ENCODE results near the gene PPP1R13L.
A peak's percentile ranks its signal among the peaks of the same experiment; 100 is the strongest.

PPP1R13L gene

DNA sequence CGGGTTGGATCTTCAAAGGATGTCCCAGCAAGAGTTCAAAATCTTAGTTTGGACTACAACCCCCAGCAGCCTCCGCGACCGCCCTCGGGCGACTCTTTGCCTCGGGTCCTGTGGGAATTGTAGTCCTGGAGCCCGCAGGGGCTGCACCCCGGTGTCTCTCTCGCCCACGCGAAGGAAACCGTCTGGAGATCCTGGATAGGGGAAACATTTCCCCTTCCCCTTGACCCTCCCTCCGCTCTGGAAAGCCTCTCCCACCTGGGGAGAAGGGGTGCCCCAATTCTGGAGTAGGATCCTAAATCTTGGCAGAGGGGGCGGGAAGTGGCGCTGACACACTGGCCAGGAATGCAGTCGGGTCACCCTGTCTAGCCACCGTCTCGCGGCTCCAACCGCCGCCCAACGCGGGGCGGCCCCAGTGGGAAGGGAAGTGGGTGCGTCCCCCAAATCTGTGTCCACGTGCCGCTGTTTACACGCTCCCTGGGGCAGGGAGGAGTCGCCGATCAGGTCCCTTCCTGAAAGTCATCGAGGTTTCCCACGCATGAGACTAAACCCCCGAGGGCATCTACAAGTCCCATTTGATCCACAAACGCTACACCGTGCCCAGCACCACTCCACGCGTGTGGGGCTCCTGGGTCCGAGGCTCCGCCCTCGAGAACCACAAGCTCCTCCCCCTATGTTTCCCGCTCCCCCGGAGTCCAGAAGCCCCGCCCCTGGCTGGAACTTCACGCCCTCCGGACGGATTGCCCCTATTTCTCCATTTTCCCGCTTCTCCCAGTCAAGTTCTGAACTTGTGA lies 761 bp upstream of the PPP1R13L start:
- peak; percentile 77 to 88 for DNase-seq

DNA sequence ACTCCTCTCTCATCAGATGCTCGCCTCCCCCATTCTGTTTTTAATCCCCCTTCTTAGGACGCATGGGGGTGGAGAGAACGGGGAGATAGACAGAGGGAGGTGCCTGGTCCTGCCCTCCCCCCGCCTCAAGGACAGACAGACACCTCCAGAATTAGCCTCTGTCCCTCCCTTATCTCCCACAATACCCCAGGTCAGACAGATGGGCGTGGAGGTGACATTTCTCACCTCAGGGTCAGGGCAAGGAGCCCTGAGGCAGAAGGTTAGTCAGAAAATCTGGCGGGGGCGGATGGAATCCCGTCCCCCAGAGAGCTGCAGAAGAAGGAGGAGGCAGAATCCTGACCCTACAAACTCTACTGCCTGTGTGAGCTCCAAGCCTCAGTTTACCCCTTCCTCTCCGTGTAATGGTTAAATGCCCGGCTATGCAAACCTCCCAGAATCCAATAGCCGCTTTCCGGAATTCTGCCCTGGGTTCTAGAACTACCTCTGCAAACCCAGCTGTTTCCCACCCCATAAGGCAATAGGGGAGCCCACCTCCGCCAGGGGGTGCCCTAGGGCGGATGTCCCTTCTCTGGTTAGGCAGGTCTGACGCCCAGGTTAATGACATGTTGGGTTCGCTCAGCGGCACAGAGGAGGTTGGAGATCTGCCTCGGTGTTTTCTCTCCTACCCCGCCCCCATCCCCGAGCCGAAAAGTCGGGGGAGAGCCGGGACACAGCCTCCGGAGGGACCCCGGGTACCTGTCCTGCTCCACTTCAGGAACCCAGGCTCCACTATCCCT lies 900 bp downstream of the PPP1R13L start:
- DNase-seq, result peak in 1 of 2 experiments; percentile 18

DNA sequence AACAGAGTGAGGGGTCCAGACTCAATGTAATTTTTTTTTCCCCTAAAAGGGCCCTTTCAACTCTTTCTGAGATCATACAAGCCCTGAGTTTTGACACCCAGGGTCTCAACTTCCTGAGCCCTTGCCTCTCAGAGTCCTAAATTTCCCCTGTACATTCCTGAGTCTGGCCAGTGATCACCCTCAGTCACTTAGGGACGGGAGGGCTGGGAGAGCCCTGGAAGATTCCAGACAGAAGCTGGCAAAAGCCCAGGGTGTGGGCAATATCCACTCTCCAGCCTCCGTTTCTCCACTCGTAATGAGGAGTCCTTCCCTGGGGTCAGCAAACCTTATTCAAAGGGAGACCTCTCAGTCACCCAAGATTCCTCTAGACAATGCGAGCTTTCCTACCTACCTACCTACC lies 1.6 kb downstream of the PPP1R13L start:
- no peak for DNase-seq

DNA sequence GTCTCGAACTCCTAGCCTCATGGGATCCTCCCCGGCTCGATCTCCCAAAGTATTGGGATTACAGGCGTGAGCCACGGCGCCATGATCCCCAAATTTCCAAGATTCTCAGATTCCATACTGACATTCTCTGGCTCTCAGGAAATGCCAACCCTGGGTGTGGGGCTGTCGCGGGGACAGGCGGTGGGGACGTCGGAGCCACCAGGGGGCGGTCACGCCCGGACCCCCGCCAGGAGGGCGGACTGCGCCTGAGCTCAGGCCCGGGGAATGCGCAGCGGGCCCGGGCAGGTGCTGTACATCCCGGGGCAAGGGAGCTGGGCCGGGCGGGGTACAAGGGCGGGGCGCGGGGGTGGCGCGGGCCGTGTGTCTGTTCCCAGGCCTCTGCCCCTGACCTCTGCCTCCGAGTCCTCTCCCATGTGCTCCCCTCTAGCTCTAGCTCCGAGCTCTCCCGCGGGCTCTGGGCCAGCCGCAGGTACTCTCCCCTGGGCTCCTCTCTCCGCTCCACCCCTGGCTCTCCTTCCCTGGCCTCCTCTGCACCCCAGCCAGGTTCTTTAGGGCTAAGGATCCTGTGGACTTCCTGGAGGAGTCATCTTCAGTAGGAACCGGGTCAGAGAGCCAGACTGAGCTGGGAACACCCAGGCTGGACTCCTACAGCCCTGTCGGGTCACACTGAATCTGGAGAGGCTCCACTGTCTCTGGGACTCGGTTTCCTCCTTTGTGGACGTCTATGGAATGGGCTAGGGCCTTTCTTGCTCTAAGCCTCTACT lies 2.4 kb downstream of the PPP1R13L start:
- DNase-seq, result no peak

DNA sequence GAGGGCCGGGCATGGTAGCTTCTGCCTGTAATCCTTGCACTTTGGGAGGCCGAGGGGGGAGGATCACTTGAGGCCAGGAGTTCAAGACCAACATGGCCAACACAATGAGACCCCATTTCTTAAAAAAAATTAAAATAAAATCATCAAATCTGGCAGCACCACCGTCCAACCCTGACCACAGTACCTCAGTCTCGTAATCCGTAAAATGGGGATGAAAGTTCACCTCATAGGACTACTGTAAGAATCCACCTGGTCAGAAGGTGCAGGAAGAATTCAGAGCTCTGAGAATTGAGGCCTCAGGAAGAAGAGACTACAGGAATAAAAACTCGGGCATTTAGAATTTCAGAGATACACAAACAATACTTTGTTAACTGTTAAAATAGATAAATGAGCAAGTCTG lies 3.1 kb downstream of the PPP1R13L start:
- DNase-seq, result no peak

DNA sequence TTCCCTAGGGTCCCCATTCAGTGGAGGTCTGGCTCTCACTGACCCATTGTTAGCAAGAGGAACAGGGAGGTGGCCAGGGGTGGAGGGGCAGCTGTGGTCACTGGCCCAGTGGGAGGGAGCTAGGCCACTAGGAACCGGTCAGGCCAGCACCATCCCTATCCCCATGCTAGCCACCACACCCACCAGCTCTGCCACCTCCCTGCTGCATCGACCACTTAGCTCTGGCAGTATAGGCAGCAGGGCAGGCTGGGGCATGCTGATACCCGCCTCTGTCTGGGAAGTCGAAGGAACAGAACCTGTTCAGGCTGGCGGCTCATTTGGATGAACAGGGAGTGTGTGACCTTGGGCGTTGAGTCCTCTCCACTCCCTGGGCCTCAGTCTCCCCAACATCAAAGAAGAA lies 4.7 kb downstream of the PPP1R13L start:
- DNase-seq, result no peak

DNA sequence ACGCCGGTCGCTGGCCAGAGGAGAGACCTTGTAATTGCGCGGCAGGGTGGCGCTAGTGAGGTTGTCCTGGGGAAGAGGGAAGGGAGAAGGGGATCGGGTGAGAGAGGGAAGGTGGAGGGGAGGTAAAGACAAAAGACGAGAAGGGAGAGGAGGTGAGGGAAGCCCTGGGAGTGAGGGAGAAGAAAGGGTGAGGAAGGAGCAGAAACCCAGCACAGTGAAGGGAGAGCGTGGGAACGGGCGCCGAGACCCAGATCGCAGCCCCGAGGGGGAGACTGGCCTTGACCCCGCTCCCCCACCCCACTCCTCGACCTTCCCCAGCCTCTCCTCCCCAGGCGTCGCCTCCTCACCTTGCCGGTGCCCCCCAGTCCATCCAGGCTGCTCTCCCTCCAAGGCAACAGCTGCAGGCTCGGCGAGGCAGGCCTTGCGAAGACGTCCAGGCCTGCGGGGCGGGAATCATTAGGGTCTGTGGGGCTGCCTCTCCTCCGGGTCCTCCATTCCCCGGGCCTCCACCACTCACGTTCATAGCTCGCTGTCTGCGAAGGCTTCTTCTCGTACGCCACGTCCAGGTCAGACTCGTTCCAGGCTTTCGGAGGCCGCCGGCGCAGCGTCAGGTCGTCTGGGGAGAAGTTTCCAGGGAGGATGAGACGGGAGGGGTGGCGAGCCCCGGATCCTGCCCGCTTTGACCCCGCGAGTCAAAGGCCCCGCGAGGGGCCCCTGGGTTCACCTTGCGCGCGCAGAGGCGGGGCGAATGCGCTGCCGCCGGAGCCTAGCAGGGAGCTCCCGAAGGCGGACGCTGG lies 8.8 kb downstream of the PPP1R13L start:
- no peak for DNase-seq

DNA sequence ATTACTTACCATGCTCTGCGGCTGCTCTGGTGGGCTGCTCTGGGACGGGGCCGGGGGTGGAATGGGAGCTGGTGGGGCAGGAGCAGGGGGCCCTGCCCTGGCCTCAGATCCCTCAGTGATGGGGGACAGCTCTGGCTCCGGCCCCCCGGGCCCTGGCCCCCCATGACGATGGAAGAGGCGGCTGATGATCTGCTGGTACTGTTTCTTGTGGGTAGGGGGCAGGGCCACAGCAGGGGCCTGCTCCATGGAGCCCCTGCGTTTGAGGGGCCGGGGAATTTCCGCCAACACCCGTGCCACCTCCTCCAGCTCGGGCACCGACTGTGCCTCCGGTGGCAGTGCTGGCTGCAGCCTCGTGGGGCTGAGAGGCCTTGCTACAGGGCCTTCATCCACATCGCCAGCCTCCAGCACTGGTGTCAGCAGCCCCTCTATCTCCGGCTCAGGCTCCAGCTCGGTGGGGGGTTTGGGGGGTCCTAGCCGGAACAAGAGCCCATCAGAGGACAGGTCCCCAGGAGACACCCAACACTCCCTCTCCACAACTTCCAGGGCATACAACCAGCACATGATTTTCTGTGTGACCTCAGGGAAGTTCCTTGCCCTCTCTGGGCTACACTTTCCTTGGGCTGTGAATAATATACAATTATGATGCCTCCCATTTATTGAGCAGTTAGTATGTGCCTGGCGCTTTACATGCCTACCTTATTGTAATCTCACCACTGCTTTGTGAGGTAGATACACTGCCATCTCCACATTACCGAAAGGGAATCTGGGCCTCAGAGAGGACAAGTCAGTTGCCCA lies 12.8 kb downstream of the PPP1R13L start:
- no peak for DNase-seq

DNA sequence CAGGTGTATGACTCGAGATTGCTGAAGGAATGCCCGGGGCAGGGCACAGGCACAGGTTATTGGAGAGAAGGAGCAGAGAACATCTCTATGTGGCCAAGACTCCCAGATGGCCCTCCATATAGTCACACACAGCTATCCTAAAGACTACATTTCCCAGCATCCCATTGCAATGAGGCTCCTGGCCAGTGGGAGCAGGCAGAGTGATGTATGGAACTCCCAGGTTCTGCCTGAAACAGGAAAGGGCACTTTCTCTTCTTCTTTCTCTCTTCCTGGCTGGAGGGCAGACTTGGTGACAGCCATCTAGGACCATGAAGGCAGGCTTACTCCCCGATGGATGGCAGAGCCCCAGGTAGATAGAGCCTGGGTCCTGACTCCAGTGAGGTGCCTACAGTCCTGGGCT lies 13.5 kb downstream of the PPP1R13L start:
- peak in 1 of 2 experiments; percentile 9 for DNase-seq

DNA sequence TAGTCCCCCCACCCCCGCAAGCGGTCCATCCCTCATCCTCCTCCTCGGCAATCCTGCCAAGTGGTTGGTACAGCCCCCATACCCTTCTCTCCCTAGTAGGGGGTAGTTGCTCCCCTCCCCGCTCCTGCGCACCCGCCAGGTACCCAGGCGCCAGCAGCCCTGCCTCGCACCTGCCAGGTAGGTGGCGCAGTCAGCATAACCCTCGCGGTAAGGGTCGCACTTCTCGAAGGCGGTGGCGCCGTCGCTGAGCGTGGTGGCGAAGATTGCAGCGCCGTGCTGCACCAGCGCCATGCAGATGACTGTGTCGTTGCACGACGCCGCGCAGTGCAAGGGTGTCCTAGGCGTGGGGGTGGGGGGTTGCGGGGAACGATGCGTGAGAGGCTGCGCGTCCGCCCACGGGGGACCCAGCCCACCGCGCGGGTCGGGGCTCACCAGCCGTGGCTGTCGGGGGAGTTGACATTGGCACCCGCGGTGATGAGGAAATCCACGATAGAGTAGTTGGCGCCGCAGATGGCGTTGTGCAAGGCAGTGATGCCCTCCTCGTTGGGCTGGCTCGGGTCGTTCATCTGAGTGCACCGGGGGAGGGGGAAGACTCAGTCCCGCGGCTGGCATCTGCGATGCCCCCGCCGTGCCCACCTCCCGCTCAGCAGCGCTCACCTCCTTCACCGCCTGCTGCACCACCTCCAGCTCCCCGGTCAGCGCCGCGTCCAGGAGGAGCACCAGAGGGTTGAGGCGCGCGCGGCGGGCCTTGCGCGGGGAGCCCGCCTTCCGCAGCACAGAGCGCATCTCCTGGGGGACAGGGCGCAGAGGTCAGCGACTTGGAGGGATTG lies 19.3 kb downstream of the PPP1R13L start:
- peak in 1 of 2 experiments; percentile 34 for DNase-seq

DNA sequence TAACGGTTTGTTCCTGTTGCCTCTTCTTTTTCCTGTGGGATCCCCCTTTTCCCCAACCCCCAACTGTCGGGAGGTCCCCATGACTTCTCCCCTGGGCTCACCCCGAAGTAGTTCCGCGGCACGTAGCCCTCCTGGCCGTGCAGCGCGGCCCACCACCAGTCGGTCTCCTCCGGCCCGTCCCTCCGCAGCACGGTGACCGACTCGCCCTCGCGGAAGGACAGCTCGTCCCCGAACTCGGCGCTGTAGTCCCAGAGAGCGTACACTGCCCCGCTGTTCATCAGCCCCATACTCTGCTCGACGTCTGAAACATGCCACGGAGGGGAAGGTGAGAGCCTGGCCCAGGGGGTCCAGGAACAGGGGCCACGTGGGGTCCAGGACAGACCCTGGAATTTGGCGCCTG lies 22.4 kb downstream of the PPP1R13L start:
- no peak for DNase-seq

DNA sequence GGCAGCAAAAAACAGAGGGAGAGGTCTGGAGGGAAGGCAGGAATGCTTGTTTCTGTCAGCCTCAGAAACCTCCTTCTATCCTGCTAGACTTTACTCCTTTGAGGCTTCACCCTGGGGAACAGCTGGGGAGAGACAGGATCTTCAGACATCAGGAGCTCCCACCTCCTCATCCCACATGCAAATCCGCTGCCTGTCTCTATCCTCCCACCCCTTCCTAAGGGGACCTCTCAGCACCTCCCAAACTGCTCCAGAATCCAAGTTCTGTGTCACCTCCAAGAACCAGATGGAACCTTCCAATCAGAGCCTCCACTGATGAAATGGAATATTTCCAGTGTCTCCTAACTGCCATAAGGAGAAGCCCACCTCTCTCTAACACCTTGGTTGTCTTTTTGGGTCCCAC lies 24.8 kb downstream of the PPP1R13L start:
- DNase-seq, result no peak

DNA sequence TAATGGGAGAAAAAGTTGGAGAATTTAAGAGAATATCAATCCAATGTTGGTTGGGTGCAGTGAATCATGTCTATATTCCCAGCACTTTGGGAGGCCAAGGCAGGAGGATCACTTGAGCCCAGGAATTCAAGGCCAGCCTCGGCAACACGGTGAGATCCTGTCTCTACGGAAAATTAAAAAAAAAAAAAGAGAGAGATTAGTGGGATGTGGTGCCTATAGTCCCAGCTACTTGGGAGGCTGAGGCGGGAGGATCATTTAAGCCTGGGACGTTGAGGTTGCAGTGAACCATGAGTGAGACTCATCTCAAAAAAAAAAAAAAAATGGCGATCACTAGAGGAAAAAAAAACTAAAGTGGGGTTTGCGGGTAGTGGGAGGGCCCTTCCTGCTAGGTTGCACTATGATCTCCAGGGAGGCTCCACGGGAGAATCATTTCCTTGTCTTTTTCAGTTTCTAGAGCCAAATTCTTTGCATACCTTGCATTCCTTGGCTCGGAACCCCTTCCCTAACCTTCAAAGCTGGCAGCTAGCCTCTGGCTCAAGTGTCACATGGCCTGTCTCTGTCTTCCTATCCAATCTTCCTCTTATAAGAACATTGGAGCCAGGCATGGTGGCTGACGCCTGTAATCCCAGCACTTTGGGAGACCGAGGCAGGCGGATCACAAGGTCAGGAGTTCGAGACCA lies 28.7 kb downstream of the PPP1R13L start:
- no peak for DNase-seq

DNA sequence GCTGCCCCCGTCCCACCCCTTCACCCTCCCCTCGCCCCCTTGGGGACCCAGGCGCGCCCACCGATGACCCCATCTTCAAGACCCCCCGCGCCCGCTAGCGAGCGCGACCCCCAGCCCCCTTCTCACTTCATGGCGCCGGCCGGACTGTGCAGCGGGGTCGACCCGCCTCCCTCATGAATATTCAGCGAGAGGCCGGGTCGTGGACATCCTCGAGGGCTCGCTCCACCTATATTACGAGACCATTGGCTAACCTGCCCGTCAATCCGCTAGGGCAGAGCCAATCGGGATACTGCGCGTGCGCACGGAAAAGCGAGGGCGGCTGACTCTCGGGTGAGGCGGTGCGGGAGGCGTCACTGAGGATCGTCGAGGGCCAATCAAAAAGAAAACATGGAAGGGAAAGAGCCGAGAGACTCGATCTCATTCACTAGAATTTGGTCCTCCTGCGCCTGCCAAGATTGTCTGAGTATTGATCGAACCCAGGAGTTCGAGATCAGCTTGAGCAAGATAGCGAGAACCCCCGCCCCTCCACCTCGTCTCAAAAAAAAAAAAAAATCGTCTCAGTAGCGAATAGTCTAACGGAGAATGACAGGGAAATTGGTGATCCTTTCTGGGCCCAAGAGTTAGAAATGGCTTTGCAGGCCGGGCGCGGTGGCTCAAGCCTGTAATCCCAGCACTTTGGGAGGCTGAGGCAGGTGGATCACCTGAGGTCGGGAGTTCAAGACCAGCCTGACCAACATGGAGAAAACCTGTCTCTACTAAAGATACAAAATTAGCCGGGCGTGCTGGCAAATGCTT lies 34.3 kb downstream of the PPP1R13L start, which contains the start of gene ERCC2:
TSS of gene ERCC2 (minus strand) at position 164 of the 795 bp plus-strand sequence. CDS start at position 131, 33 bp downstream.
- peak; percentile 96 to 97 for DNase-seq

DNA sequence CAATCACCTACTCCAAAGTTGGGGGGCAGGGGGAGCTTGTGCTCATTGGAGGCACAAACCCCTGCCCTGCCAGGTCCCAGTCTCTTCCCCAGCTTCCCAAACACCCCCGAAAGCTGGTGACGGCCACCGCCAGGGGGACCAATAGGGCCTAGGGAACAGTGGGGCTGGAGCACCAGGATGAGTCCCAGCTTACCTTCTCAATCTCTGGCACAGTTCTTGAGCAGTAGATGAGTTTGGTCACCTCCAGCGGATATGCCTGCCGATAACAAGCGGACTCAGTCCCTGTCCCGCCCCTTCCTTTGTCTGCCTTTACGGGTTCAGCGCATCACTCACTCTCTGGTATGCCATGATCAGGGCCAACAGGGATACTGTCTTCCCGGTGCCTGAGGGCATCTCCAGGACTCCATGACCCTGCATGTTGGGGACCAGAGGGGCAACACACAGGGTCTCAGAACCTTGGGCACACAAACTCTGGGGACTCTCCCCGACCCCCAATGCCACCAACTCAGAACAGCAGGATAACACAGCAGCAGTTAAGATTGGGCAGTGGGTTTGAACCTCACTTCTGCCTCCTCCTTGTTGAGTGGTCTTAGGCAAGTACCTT lies 36.0 kb downstream of the PPP1R13L start:
- DNase-seq, result no peak

DNA sequence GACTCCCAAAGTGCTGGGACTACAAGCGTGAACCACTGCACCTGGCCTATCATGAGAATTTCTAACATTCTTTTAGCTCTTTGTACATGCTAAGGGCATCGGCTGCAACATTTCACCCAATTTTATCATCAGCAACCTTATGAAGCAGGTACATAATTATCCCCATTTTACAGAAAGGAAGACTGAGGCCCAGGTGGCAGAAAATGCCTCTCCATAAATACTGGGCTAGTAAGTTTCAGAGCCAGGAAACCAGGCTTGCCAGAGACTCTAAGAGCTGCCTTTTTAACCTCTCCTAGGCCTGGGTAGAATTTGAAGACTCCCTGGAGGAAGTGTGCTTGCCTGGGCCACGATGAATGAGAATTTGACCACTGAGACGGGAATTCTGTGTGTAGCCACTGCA lies 36.7 kb downstream of the PPP1R13L start:
- DNase-seq, result no peak

DNA sequence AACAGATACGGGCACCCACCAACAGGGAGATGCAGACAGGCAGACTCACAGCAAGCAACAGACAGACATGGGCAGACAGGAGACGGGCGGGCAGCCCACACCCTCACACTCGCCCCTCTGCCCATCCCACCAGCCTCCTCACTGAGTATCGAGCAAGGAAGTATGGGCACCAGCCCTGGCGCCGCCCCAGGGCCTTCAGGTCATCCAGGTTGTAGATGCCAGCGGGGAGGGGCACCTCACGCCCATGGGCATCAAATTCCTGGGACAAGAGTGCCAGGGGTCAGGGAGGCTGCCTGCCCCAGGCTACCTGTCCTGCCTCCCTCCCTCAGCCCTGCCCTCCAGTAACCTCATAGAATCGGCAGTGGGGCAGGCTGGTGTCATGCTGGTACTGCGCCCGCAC lies 40.2 kb downstream of the PPP1R13L start:
- no peak for DNase-seq

DNA sequence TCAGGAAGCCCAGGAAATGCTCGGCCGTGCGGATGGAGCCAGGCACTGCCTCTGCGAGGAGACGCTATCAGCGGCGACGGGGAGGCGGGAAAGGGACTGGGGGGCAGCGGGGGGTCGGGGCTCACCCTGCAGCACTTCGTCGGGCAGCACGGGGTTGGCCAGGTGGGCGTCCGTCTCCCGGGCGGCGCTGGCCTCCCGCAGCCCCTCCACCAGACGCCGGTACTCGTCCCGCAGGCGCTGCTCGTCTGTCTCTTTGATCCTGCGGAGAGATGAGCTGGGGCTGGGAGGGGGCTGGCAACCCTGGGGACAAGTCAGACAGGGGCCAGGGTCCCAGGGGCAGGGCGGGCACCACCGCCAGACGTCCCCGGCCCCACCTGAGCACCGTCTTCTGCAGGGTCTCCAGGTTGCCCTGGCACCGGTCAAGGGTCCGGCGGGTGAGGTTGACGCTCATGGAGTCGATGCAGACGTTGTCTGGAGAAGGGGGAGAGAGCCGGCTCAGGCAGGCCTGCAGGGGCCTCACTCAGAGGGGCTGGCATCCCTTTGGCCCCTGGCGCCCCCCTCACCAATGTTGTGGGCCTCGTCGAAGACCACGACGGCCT lies 40.9 kb downstream of the PPP1R13L start:
- no peak for DNase-seq

Measured in NCI-H524 (cell line).